ENCODE measurements around the gene B4GALNT4.
A peak's percentile ranks its signal among the peaks of the same experiment; 100 is the strongest.

Gene B4GALNT4

DNA sequence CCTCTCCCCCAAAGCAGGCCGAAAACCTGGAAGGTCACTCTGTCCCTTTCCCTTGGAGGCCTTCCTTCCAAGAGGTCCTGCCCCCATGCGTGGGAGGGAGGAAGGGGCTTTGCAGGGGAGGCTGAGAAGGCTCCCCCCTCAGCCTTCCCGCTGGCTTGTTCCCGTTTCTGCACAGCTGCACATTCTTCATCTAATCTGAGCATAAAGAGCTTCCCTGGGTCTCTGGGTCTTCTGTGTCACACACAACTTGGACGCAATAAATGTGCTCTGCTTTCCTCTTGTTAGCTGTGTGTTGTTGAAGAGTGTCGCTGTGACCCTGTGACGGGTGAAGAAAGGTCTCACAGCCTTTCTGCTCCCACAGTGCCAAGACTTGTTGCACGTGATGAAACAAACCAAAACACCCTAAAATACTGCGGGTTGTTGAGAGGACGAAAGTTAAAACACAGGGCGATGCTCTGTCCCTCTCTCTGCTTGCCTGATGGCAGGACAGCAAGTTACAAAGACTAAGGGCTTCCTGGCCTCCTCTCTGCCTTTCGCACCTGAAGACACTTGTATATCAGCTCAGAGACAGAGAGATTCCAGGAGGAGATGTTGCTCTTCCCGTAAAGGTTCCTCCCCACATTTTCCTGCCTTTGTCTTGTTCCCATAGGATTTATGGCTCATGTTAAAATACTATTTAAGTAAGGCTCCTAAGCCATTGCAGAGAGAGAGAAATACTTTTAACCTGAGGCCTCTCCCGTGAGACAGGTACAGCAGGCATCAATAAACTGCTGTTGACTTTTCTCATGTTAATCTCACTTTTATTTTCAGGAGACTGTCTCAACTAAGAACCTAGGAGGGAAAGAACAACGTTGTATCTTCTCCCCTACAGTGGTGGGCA is 33.3 kb upstream of the B4GALNT4 start:
- H3K36me3 ChIP-seq (ENCODE audit: insufficient read depth, low read length), result no peaks in the 10 kb centered on the region
- H2AFZ ChIP-seq (ENCODE audit: low read depth, low read length), result no peak overlapping the region
- no peak for TF ChIP-seq EZH2 (IDR thresholded peaks at IDR 0.05; ENCODE audit: borderline replicate concordance, low read depth, low read length, severe bottlenecking)
- TF ChIP-seq, protein P1, sequence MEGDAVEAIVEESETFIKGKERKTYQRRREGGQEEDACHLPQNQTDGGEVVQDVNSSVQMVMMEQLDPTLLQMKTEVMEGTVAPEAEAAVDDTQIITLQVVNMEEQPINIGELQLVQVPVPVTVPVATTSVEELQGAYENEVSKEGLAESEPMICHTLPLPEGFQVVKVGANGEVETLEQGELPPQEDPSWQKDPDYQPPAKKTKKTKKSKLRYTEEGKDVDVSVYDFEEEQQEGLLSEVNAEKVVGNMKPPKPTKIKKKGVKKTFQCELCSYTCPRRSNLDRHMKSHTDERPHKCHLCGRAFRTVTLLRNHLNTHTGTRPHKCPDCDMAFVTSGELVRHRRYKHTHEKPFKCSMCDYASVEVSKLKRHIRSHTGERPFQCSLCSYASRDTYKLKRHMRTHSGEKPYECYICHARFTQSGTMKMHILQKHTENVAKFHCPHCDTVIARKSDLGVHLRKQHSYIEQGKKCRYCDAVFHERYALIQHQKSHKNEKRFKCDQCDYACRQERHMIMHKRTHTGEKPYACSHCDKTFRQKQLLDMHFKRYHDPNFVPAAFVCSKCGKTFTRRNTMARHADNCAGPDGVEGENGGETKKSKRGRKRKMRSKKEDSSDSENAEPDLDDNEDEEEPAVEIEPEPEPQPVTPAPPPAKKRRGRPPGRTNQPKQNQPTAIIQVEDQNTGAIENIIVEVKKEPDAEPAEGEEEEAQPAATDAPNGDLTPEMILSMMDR (IDR thresholded peaks at IDR 0.05; ENCODE audit: borderline replicate concordance, extremely low read depth, low read length, poor library complexity, severe bottlenecking), result no peak
- no peak for DNase-seq
- H3K4me3 ChIP-seq (ENCODE audit: low read depth in 1 of 2, low read length in 2 of 2), result no peak overlapping the region
- H3K4me1 ChIP-seq (ENCODE audit: insufficient read depth, low read length), result peaks cover 59% of the 10 kb centered on the region
- H3K4me2 ChIP-seq (ENCODE audit: insufficient read depth, low read length), result no peak overlapping the region
- H3K9ac ChIP-seq (ENCODE audit: low read depth, low read length), result no peak overlapping the region
- no peaks in the 10 kb centered on the region for H3K9me3 ChIP-seq (ENCODE audit: insufficient read depth, low read length, severe bottlenecking)
- H3K27me3 ChIP-seq (ENCODE audit: insufficient read depth, low read length, poor library complexity), result no peaks in the 10 kb centered on the region
- H4K20me1 ChIP-seq (ENCODE audit: insufficient read depth, low read length), result no peaks in the 10 kb centered on the region
- H3K27ac ChIP-seq (ENCODE audit: low read length), result peak overlapping the region; percentile 59
- no peak for ATAC-seq (ENCODE audit: insufficient read depth, low read depth)
- H3K79me2 ChIP-seq (ENCODE audit: insufficient read depth, low read length), result no peaks in the 10 kb centered on the region

DNA sequence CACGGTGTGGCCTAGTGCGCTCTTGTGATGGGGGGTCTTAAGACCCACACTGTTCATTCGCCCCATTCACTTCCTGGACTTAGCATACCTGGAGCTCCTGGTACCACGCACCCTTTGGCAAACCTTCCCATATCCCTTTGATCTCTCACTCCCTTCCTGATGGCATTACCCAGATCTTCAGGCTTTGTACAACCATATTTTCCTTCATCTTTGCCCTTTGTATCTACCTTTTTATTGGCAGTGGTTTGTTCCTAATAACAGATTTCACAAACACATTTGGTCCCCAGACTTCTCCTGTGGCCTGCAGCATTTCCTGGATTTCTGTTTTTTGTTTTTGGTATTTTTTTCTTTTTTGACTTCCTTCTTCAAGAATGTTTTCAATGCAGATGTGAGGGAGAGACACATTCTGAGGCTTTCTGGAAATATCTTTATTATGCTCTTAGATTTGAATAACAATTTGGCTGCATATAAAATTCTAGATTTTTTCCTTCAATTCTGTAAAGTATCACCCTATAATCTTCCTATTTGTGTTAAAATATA is 32.6 kb upstream of the B4GALNT4 start:
- Histone ChIP-seq H3K36me3 (ENCODE audit: insufficient read depth, low read length) (no peaks in the 10 kb centered on the region), H2AFZ (ENCODE audit: low read depth, low read length) (no peak overlapping the region), H3K9me3 (ENCODE audit: insufficient read depth, low read length, severe bottlenecking) (no peaks in the 10 kb centered on the region), H3K9ac (ENCODE audit: low read depth, low read length) (no peak overlapping the region), H3K27me3 (ENCODE audit: insufficient read depth, low read length, poor library complexity) (no peaks in the 10 kb centered on the region), H4K20me1 (ENCODE audit: insufficient read depth, low read length) (no peaks in the 10 kb centered on the region), H3K4me3 (ENCODE audit: low read depth in 1 of 2, low read length in 2 of 2) (no peak overlapping the region), H3K4me2 (ENCODE audit: insufficient read depth, low read length) (no peak overlapping the region), H3K4me1 (ENCODE audit: insufficient read depth, low read length) (peaks cover 52% of the 10 kb centered on the region), H3K79me2 (ENCODE audit: insufficient read depth, low read length) (no peaks in the 10 kb centered on the region), H3K27ac (ENCODE audit: low read length) (peak overlapping the region; percentile 59)
- ATAC-seq (ENCODE audit: insufficient read depth, low read depth), result no peak
- no peak for DNase-seq
- TF ChIP-seq EZH2 (IDR thresholded peaks at IDR 0.05; ENCODE audit: borderline replicate concordance, low read depth, low read length, severe bottlenecking), result no peak
- TF ChIP-seq, protein P1 (IDR thresholded peaks at IDR 0.05; ENCODE audit: borderline replicate concordance, extremely low read depth, low read length, poor library complexity, severe bottlenecking), result no peak

DNA sequence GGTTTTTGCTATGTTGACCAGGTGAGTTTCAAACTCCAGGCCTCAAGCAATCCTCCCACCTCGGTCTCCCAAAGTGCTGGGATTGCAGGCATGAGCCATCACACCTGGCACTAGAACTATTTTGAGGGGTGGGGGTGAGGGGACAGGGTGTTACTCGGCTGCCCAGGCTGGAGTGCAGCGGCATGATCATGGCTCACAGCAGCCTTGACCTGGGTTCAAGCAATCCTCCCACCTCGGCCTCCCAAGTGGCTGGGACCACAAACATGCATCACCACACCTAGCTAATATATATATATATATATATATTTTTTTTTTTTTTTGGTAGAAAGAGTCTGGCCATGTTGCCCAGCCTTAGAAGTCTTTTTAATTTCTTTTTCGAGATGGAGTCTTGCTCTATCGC is 31.6 kb upstream of the B4GALNT4 start:
- H3K36me3 ChIP-seq (ENCODE audit: insufficient read depth, low read length), result no peaks in the 10 kb centered on the region
- H3K27ac ChIP-seq (ENCODE audit: low read length), result peak overlapping the region; percentile 49; the same call in 1 of the 2 replicates
- no peaks in the 10 kb centered on the region for H3K27me3 ChIP-seq (ENCODE audit: insufficient read depth, low read length, poor library complexity)
- DNase-seq (no peak), ATAC-seq (ENCODE audit: insufficient read depth, low read depth) (no peak)
- H4K20me1 ChIP-seq (ENCODE audit: insufficient read depth, low read length), result no peaks in the 10 kb centered on the region
- no peaks in the 10 kb centered on the region for H3K9me3 ChIP-seq (ENCODE audit: insufficient read depth, low read length, severe bottlenecking)
- TF ChIP-seq EZH2 (IDR thresholded peaks at IDR 0.05; ENCODE audit: borderline replicate concordance, low read depth, low read length, severe bottlenecking), result no peak
- TF ChIP-seq, protein P1 (IDR thresholded peaks at IDR 0.05; ENCODE audit: borderline replicate concordance, extremely low read depth, low read length, poor library complexity, severe bottlenecking), result no peak
- H2AFZ ChIP-seq (ENCODE audit: low read depth, low read length), result no peak overlapping the region
- H3K4me2 ChIP-seq (ENCODE audit: insufficient read depth, low read length), result no peak overlapping the region
- no peak overlapping the region for H3K9ac ChIP-seq (ENCODE audit: low read depth, low read length)
- no peak overlapping the region for H3K4me3 ChIP-seq (ENCODE audit: low read depth in 1 of 2, low read length in 2 of 2)
- H3K79me2 ChIP-seq (ENCODE audit: insufficient read depth, low read length), result no peaks in the 10 kb centered on the region
- peaks cover 42% of the 10 kb centered on the region for H3K4me1 ChIP-seq (ENCODE audit: insufficient read depth, low read length)

All from DND-41 (cell line).